22Rv1 (cell line): ENCODE results near the gene NAA15.

Experiments used
- H3K27ac ChIP-seq: fragments of 450-650 bp; 2 replicates; pipeline ENCODE4 v1.5.1; 2017
- CTCF ChIP-seq: fragments of 450-650 bp; IDR thresholded peaks from 2 replicates; pipeline ENCODE4 v1.5.1; 2017; ENCODE audit warnings: mild to moderate bottlenecking
- ZFX ChIP-seq: fragments of 450-650 bp; IDR thresholded peaks from 2 replicates; pipeline ENCODE4 v1.6.1; 2017; ENCODE audit warnings: antibody characterized with exemption, borderline replicate concordance

NAA15 gene

GRCh38 chr4:139450586-139450985 is 149.3 kb downstream of the NAA15 start:
- TF ChIP-seq CTCF (no peak), ZFX (no peak)
- H3K27ac ChIP-seq = no peak overlapping the region

- H3K27ac ChIP-seq = peak overlapping the region; percentile 100
- no peak for TF ChIP-seq ZFX
- TF ChIP-seq CTCF = no peak
Measured at GRCh38 chr4:139451997-139452396, 150.7 kb downstream of the NAA15 start.

- peak overlapping the region; percentile 100 for H3K27ac ChIP-seq
- TF ChIP-seq CTCF (peak; percentile 75), ZFX (no peak)
Measured at GRCh38 chr4:139453041-139453370, 151.7 kb downstream of the NAA15 start.

GRCh38 chr4:139453371-139454110 is 152.2 kb downstream of the NAA15 start:
- peak; percentile 58 for TF ChIP-seq CTCF
- no peak for TF ChIP-seq ZFX

GRCh38 chr4:139454111-139455045 is 153.1 kb downstream of the NAA15 start, which contains the start of gene RAB33B:
TSS of gene RAB33B (plus strand) at chr4:139454121. CDS start at chr4:139454196, 75 bp downstream.
- H3K27ac ChIP-seq = peak within 1 kb of the TSS; percentile 100
- TF ChIP-seq CTCF (no peak), ZFX (no peak)

More at GRCh38 chr4:139453371-139454110, 152.2 kb downstream of the NAA15 start:
- peak overlapping the region; percentile 100 for H3K27ac ChIP-seq

- TF ChIP-seq ZFX (no peak), CTCF (no peak)
- H3K27ac ChIP-seq = peak overlapping the region; percentile 100
Measured at GRCh38 chr4:139455126-139455538, 153.8 kb downstream of the NAA15 start.
